ENCODE measurements around the gene PHLDB1. TPM values are rescaled to one million over a fixed set of nuclear protein-coding genes. Genes with fewer than 3 reads are reported as not detected.

Gene PHLDB1
- total RNA-seq, 2 donors from 2014 or later: 60.1 to 88.6 TPM

DNA sequence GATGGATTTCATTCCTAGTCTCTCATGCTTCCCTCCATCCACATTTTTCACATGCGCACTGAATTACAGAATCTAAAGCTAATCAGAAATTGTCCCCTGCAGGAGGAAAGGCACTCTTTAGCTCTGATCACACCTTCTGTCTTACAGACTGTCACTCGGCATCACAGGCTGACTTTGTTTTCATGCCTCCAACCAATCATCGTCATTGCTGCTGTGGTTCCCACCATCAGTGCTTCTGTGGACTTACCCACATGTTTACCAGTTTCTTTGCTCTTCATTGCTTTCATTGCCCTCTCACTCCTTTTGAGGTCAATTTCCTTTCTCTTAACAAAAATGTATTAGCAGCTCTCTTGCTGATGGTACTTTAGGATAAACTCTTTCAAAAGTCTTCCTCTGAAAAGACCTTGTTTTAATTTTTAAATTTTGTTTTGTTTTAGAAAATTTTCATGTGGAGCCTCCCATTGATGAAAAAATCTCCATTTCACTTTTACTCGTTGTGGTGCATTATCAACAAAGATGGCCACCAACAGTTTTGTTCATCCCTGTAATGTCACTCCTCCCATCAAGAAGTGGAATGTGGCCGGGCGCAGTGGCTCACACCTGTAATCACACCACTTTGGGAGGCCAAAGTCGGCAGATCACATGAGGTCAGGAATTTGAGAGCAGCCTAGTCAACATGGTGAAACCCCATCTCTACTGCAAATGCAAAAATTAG, 92.2 kb downstream of the PHLDB1 start:
- no peak for DNase-seq
- no peak overlapping the region for H3K9ac ChIP-seq (ENCODE audit: low read depth in 2 of 2, low read length in 2 of 2)
- H3K27ac ChIP-seq: no peak overlapping the region
- no peaks in the 10 kb centered on the region for H3K27me3 ChIP-seq
- no peaks in the 10 kb centered on the region for H3K4me1 ChIP-seq
- H3K4me3 ChIP-seq: no peak overlapping the region
- no peak for TF ChIP-seq CTCF (IDR thresholded peaks at IDR 0.05)
- no peaks in the 10 kb centered on the region for H3K36me3 ChIP-seq
- no peaks in the 10 kb centered on the region for H3K9me3 ChIP-seq
- intact Hi-C loops (cut with DNase I): loop anchor here (10.0 kb wide), 2 partner anchors 65 to 205 kb away; no protein-coding TSS in a partner anchor

- Histone ChIP-seq H3K9ac (ENCODE audit: low read depth in 2 of 2, low read length in 2 of 2) (no peak overlapping the region), H3K36me3 (no peaks in the 10 kb centered on the region), H3K4me3 (no peak overlapping the region), H3K4me1 (no peaks in the 10 kb centered on the region), H3K27me3 (no peaks in the 10 kb centered on the region), H3K9me3 (no peaks in the 10 kb centered on the region), H3K27ac (no peak overlapping the region)
- no peak for TF ChIP-seq CTCF (IDR thresholded peaks at IDR 0.05)
- intact Hi-C loops (cut with DNase I): no loop called here
- no peak for DNase-seq
Measured at GRCh38 chr11:118703563-118704106, 96.2 kb downstream of the PHLDB1 start.

DNA sequence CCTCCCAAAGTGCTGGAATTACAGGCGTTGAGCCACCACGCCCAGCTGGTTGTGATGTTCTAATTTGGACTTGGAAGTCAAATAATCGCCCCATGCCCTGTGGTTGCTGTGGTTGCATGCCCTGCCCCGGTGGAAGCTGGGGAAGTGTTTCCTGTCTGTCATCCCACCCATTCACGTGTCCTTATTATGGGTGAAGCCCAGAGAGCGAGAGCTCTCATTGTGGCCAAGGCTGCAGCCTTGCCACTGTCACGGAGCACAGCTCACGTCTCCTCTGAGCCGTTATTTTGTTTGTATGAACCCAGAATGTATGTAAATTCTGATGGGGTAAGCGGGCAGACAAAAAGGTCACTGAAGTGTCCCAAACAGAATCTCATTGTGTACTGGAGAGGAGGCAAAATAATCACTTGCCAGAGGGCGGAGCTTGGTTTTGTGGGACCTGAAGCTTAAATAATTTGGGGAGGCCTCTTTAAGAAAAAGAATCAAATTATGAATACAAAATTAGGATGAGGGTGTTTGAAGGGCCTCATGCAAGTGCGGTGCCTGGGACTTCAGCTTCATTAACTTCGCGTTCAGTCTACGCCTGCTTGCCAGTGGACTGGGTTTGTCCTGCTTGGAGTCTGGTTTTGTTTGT, 97.8 kb downstream of the PHLDB1 start:
- DNase-seq: no peak
- no peak for TF ChIP-seq CTCF (IDR thresholded peaks at IDR 0.05)
- Histone ChIP-seq H3K36me3 (no peaks in the 10 kb centered on the region), H3K27ac (no peak overlapping the region), H3K4me1 (no peaks in the 10 kb centered on the region), H3K4me3 (no peak overlapping the region), H3K9me3 (no peaks in the 10 kb centered on the region), H3K27me3 (no peaks in the 10 kb centered on the region), H3K9ac (ENCODE audit: low read depth in 2 of 2, low read length in 2 of 2) (no peak overlapping the region)
- intact Hi-C loops (cut with DNase I): no loop called here

DNA sequence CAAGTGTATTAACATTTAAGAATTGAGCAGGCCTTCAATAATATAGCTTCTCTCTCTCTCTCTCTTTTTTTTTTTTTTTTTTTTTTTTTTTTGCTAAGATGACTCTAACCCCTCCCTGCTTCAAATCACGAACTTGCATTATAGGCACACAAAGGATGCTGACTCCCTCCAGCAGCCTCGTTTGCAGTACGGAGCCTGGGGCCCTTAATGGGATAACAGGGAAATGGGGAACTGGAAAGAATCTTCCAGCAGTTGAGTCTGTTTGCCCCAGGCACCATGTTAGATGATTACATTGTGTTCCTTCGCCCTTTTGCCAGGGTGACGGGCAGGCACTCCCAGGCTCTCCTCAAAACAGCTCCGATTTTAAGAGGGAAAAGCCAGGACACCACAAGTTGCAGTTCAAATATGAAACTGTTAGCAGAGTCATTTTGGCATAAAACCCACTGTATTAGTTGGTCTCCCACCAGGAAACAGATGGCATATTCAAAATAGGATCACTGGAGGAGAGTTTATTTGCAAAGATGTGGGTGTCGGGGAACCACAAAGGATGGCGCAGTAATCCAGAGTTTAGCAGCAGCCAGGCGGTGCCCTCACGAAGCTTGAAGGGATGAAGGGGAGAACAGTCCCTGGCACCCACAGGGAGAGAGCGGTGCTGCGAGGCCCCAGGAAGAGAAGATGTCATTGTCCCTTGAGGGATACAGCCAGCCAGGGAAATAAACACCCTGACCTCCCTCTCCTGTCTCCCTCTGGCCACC, 98.6 kb downstream of the PHLDB1 start:
- H3K36me3 ChIP-seq: no peaks in the 10 kb centered on the region
- H3K4me3 ChIP-seq: no peak overlapping the region
- DNase-seq: no peak

More for the DNA sequence above, 98.6 kb downstream of the PHLDB1 start:
- TF ChIP-seq CTCF (IDR thresholded peaks at IDR 0.05): no peak
- no peaks in the 10 kb centered on the region for H3K9me3 ChIP-seq
- intact Hi-C loops (cut with DNase I): no loop called here
- H3K27ac ChIP-seq: no peak overlapping the region
- H3K9ac ChIP-seq (ENCODE audit: low read depth in 2 of 2, low read length in 2 of 2): no peak overlapping the region
- no peaks in the 10 kb centered on the region for H3K4me1 ChIP-seq
- no peaks in the 10 kb centered on the region for H3K27me3 ChIP-seq

Data from colonic mucosa (tissue), 4 donors.